ENCODE results near the gene SPIRE1.
A peak's percentile ranks its signal among the peaks of the same experiment; 100 is the strongest.

SPIRE1 gene

DNA sequence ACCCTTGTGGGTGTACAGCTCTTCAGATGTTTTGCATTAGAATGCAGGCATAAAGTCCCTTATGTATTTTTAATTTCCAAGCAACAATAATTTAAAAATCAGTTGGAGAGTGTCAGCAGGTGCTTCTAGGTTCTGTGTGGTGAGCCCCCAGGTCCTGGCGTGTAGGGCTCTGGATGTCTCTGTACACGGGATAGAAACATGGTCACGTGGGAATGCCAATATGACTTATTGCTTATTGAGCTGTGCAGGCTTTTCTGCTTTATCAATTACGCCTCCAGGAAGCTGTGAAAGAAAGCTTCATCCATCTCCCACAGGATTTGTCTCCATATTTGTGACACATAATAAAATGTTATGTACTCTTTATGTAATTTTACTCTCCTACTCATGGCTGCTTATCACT lies 212.4 kb downstream of the SPIRE1 start:
- no peak for DNase-seq (ENCODE audit: low spot score)

DNA sequence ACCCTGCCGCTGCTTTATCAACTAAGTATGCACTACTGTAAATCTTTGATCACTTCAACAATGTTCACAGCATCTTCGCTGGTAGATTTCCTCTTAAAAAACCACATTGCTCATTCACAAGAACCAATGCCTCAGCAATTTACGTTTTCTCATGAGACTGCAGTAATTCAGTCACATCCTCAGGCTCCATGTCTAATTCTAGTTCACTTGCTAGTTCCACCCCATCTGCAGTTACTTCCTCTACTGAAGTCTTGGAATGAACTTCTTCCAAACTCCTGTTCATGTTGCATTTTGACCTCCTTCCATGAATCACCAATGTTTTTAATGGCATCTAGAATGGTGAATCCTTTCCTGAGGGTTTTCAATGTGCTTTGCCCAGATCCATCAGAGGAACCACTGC lies 214.4 kb downstream of the SPIRE1 start:
- no peak for DNase-seq (ENCODE audit: low spot score)

DNA sequence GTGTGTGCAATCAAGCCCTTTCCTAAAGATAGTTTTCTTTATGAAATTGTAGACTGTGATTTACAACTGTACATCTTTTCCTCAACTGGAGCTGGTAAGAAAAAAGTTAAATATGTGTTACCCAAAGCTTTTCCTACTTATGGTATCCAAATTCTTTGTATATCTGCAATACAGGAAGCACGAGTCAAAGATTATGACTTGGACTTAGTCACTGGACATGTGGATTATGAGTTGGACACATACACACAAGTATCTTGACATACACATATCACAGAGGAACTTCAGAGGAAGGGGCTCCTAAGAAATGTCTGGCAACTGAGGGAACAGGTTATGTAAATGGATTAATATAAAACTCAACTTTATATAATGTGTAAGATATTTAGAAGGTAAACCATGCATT lies 215.0 kb downstream of the SPIRE1 start:
- no peak for DNase-seq (ENCODE audit: low spot score)

DNA sequence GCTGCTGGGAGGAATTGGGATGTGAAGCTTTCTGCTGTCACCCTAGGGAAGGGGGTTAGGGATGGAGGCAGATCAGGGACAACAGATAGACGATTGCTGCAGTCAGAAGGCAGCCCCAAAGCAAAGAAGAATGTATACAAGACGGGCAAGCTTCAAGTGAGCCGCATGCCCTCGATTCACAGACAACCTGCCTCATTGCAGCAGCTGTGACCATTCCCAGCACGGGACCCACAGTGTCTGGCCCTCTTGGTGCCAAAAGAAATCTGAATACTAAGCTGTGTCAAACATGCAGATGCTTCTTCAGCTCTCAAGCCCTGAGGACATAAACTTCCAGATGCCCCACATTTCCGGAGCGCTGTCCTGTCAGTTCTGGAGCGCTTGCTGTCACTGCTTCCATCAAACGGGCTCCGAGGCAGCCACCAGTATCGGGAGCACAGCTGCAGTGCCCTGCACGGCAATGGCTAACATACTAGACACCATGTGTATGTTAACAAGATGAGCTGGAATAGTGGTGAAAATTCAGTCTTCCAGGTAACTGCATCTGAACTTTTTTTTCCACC lies 216.4 kb downstream of the SPIRE1 start:
- no peak for DNase-seq (ENCODE audit: low spot score)

DNA sequence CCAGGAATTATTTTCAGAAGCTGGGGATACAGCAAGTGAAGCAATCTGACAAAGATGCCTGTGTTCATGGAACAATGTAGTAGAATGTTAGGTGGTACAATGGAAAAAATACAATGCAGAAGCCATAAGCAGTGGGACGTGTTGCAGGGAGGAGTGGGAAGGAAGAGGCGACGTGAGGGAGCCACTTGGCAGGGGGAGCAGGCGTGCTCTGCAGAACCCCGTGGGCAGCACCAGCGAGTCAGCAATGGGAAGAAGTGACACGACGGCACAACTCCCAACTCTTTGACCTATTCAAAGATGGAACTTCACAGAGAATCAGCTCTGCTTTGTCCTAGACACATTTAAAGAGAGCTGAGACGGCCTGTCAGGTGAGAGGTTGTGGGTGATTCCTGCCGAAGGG lies 219.7 kb downstream of the SPIRE1 start:
- DNase-seq (ENCODE audit: low spot score): no peak

DNA sequence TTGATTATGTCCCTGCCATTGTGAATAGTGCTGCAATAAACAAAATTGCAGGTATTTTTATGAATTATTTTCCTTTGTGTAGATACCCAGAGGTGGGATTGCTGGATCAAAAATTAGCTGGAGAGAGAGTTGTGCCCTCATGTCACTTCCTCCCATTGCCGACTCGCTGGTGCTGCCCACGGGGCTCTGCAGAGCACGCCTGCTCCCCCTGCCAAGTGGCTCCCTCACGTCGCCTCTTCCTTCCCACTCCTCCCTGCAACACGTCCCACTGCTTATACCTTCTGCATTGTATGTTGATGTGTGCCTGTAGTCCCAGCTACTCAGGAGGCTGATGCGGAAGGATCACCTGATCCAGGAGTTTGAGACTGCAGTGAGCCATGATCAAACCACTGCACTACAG lies 222.0 kb downstream of the SPIRE1 start:
- DNase-seq (ENCODE audit: low spot score): no peak

DNA sequence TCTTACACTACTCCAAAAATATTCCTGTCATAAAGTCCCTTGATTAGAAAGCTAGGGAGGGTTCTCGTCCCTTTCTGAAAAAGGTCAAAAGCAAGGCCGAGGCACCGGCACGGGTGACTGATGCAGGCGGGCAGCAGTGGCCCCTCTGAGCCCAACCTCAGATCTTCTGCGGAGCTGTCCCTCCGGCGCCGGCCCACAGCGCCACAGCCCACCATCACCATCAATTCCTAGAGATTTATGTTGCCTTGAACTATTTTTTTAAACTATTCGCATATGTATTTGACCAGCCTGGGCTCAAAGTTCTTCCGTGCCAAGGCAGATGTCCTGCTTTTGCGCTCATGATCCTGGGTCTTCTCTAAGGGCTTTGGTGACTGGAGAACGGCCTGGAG lies 223.4 kb downstream of the SPIRE1 start:
- DNase-seq (ENCODE audit: low spot score): no peak

DNA sequence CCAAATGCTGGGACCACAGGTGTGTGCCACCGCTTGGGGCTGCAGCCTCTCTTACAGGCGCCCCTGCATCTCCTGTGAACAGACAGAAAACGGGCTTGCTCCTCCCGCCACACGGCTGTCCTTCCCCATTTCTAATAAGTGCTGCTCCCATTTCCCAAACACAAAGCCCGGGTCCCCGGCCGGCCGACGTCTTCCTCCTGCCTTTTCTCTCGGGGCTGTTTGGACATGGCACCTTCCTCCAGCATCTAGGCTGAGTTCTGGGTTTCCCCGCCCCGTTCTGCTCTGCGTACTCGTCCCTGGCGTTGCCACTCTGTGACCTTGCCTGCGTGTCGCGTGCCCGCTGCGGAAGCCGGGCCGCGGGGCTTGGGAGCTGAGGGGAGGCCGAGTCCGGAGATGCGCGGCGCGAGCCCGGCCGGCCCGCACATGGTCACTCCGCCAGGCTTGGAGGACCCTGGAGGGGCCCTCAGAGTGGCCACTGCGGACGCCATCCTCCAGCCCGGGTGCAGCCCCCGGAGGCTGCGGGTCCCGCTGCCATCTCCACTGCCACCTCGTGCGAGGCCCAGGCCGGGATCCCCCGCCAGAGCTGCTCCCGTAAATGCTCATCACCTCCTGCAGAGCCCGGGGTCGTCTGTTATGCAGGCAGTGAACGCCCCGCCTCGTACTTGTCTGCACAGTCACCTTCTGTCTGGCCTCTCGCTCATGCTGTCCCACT lies 223.9 kb downstream of the SPIRE1 start:
- DNase-seq (ENCODE audit: low spot score): no peak

DNA sequence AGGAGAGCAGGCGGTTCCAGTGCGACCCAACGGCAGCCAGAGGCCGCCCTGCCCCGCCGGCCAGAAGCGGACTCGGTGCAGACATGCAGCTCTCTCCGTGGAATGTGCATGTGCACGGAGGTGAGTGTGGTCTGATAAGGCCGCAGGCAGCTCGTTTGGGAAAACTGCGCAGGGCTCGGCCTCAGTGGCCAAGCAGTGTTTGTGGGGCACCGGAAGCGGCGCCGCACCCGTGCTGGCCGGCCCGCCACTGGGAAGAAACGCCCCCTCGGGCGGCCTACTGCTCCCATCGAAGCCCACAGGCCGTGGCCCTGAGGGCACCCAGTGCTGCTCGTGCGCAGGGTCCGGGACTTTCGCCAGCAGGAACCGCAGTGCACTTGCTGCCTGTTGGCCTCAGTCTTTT lies 225.0 kb downstream of the SPIRE1 start:
- DNase-seq (ENCODE audit: low spot score): no peak

DNA sequence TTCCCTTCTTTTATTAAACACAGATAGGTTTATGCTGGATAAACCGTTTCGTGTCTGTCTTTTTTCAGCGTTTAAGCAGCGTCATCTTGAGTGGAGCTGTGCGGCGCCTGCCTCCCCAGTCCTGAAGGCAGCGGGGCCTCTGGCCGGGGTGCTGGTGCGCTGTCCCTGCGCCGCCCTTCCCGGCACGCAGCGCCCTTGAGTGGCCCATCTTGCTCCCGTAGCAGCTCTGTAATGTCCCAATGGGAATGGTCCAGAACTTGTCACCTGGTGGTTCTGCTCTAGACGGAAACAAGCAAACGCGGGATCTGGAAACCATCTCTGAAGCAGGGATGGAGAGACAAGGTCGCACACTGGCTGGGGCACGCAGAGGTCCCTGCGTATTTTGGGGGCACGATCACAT lies 225.7 kb downstream of the SPIRE1 start:
- no peak for DNase-seq (ENCODE audit: low spot score)

DNA sequence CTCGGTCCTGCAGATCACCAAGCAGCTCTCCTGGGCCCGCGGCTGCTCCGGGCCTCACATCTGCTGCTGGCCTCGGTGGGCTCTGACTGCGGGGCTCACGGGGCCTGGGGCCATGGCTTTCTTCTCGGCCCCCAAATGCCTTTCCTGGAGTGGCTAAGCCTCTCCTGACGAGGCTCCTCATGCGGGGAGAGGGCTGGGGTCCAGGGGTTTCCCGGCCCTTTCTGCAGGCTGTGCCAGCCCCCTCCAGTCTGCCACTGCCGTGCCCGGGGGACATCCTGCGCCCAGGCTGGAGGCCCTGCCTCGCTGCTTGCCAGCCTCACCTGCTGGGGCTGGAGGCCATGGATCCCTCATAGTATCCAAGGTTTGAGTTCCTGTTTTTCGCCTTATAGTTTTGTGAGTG lies 226.3 kb downstream of the SPIRE1 start:
- no peak for DNase-seq (ENCODE audit: low spot score)

DNA sequence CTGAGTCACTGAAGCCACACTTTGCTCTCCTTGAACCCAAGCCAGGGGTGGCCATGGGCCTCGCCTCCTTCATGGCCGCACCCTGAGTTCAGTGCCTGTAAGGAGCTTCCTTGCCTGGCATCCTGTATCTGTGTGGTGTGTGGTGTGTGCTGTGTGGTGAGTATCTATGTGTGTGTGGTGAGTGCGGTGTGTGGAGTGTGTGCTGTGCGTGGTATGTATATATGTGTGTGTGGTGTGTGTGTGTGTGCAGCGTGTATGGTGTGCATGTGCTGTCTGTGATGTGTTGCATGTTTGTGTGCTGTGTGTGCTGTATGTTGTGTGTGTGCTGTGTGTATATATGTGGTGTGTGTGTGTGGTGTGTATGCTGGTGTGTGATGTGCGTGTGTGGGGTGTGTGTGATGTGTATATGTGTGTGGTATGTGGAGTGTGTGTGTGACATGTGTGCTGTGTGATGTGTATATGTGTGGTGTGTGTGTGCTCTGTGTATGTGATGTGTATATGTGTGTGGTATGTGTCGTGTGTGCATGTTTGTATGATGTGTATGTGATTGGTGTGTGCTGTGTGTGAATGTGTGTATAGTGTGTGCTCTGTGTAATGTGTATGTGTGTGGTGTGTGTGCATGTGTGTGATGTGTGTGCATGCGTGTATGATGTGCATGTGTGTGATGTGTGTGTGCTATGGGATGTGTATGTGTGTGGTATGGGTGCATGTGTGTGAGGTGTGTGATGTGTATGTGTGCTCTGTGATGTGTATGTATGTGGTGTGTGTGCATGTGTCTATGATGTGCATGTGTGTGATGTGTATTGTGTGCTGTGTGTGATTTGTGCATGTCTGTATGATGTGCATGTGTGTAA lies 227.5 kb downstream of the SPIRE1 start:
- no peak for DNase-seq (ENCODE audit: low spot score)

DNA sequence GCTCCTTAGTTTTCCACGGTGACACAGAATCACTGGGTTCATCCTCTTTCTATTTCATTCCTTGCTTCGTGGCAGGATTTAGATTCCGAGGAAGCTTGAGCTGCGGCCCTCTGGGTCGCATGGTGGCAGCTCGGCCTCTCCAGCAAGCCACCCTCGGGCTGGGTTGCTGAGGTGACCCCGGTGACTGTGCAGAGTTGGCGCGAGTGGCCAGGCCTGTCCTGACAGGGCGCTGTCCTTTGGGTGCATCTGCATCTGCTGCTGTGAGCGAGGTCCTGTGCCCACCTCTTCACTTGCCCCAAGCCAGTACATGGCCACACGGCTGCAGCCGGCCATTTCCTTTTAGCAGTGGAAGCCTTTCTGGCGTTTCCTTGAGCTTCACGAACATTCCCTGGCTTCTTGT lies 228.4 kb downstream of the SPIRE1 start:
- DNase-seq (ENCODE audit: low spot score): no peak

DNA sequence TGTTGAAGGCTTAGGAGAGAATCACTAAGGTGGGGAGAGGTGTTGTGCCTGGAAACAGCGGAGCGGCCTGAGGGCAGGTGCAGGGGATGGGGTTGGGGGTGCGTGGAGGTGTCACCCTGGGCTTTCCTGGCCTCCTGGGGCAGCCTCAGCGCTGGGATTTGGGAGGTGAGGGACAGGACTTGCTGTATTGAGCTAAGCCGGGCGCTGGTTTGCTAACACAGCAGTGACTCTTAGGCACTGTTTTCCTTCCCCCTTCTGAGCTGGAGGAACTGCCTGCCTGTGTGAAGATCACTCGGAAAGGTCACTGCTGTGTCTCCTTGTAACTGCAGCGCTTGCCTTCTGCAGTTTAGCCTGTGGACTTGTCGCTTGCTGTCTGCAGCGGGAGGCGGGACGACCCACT lies 229.0 kb downstream of the SPIRE1 start:
- DNase-seq (ENCODE audit: low spot score): no peak

DNA sequence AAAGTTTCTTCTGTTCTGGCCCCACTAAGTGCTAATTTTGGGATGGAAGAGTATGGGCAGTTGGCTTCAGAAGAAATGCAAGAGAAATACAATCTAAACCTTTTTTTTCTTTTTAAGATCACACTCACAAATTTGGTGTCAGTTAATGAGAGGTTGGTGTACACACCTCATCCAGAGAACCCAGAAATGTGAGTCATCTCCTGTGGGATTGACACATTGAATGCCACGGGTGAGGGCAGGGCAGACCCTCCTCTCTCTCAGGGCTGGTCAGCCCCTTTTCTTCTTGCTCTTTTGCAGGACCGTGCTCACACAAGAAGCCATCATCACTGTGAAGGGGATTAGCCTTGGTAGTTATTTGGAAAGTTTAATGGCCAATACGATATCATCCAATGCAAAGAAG lies 231.0 kb downstream of the SPIRE1 start:
- DNase-seq (ENCODE audit: low spot score): no peak

DNA sequence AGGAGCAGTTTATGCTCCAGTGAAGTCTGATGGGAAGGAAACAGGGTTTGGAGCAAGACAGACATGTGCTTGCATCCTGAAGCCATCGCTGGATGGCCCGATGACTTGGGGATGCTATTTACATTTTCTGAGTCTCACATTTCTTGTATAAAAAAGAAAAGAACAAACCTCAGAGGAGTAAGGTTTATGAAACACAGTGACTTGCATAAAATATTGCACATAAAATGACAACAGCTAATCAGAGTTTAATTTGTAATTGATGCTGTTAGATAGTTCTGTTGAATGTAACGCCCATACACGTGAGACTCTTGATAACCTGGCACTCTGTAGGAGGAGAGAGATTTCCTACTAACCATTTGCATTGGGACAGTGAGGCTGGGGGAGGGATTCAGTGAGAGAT lies 233.7 kb downstream of the SPIRE1 start:
- no peak for DNase-seq (ENCODE audit: low spot score)

DNA sequence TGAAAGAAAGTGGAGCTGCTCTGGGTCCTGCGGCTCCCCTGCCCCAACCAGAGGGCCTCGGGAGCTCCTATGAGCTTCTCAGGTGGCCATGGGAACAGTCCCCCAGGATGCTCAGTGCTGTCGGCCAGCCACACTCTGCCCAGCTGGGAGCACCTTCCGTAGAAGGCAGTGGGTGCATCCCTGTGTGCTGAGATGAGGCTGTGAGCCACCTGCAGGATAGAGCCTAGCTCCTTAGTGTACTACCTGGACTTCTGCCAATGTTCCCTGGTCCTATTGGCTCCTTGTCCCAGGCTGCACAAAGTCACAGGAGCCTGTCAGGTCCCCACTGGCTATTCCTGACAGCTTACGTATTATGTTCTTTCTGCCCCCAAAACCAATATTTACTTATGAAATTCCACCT lies 234.1 kb downstream of the SPIRE1 start:
- DNase-seq (ENCODE audit: low spot score): no peak

DNA sequence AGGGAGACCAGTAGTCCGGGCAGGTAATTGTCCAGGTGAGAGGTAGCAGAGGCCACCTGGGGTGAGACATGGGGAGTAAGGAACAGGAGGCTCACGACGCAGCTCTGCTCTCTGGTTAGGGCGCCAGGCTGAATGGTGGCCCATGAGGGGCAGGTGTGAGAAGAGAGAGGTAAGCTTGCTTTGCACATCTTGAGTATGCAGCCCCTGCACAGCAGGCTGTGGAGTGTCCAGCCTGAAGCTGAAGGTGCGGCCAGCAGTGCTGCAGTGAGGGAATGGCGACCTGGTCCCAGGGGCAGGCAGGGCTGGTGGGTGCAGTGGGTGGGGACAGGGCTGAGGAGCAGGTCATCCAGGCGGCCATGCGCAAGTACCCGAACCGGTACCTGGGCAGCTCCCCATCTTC lies 234.5 kb downstream of the SPIRE1 start:
- DNase-seq (ENCODE audit: low spot score): no peak

DNA sequence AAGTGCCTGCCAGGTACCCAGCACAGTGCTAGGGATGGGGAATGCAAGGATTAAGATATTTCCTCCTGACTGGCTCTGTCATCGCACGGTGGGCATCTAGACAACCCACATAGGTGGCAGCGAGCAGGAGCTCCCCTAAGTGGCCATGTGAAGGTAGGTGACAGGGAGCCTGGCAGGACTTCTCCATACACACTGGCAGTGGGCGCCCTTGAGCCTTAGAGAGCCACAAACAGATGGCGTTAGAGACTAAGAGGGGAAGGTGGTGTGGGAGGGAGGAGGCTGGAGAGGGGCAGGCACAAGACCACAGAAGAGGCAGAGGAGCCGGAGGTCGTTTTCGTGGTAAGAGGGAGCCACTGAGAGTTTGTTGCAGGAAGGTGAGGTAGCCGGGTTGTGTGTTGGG lies 235.0 kb downstream of the SPIRE1 start:
- peak; percentile 44 for DNase-seq (ENCODE audit: low spot score)

DNA sequence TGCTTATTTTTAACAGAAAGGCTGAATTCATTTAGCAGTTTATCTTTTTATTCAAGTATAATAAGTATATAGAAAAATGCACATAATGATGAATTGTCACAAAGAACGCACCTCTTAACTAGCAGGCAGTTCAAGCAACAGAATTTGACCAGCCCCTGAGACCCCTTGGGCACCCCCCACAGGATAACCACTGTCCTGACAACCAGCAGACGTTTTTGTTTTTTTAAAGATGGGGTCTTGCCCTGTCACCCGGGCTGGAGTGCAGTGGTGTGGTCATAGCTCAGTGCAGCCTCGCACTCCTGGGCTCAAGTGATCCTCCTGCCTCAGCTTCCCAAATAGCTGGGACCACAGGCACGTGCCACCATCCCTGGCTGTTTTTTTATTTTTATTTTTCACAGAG lies 236.2 kb downstream of the SPIRE1 start:
- DNase-seq (ENCODE audit: low spot score): no peak

DNA sequence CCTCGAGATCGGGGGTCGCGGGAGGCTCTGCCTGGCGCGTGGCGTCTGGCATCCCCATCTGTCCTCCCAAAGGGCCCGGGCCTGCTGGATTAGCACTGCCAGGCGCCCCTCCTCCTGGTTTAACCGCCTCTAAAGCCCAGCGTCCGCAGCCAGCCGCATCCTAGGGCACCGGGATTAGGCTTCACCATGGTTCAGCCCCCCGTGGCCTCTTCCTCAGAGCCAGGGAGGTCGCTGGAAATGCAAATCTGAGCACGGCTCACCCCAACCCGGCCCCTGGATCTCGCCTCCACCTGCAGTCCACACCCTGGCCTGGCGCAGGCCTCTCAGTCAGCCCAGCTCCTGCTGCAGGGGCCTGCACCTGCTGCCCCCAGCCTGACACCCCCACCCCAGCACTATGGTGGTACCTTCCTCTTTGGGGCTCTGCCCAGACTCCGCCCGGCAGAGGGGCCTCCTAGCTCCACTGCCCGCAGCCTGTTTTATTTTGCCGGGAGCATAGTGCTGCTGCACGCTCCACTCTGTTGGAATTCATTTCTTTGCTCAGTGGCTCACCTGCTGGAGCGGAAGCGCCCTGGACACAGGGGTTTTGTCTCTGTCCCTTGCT lies 237.0 kb downstream of the SPIRE1 start:
- no peak for DNase-seq (ENCODE audit: low spot score)

DNA sequence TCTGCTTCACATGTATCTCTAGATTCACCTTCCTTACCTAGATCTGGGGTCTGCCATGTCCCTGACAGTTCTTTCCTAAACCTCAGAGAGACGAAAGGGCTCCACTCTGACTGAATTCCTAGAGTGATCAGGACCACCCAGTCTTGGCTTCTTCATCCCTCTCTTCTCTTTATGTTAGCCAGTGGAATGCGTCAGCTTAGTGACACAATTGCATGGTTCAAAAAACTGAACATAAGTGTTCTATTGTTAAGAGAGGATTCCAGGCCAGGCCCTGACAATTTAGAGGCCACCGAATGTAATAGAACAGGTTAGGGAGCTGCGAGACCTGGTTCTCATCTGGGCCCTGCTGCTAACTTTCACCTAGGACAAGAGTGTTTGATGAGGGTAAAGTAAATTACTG lies 240.2 kb downstream of the SPIRE1 start:
- no peak for DNase-seq (ENCODE audit: low spot score)

DNA sequence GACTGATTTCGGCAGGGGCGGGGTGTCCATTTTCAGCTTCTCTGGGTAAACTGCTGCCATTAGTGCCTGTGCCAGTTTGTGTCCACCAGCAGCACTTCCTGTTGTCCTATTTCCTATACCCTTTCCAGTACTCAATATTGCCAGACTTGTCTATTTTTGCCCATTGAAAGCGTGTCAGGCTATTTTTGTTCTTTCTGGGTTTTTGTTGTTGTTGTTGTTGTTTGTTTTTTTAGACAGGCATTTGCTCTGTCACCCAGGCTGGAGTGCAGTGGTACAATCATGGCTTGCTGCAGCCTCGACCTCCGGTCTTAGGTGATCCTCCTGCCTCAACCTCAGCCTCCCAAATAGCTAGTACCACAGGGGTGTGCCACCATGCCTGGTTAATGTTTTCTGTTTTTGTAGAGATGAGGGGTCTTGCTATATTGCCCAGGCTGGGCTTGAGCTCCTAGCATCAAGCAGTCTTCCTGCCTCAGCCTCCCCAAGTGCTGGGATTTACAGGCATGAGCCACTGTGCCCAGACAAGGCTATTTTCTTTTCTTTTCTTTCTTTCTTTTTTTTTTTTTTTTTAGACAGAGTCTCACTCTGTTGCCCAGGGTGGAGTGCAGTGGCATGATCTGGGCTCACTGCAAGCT lies 241.7 kb downstream of the SPIRE1 start:
- no peak for DNase-seq (ENCODE audit: low spot score)

Measured in hematopoietic multipotent progenitor cell treated with erythropoietin and hydrocortisone succinate and interleukin-3 and kit ligand, for 17 days (in vitro differentiated cells).